Measurements from ENCODE around the gene POFUT2. TPM values are rescaled to one million over a fixed set of nuclear protein-coding genes. Genes with fewer than 3 reads are reported as not detected.
A peak's percentile ranks its signal among the peaks of the same experiment; 100 is the strongest.

POFUT2 gene
- total and polyA plus RNA-seq, 2 donors from 2014 or later: 18.3 to 30.2 TPM

- H3K9me3 ChIP-seq (ENCODE audit: control insufficient read depth in 2 of 3, insufficient read depth in 1 of 3, low read length in 3 of 3): no peaks in the 10 kb centered on the region
- H3K9ac ChIP-seq (ENCODE audit: low read length in 3 of 3): no peak overlapping the region
- no peak overlapping the region for H3K27ac ChIP-seq (ENCODE audit: low read depth in 2 of 2, low read length in 2 of 2)
- H3K4me1 ChIP-seq (ENCODE audit: control insufficient read depth in 2 of 3, insufficient read depth in 2 of 3, low read depth in 1 of 3, low read length in 3 of 3): peaks cover 0 to 28% (median 22%) of the 10 kb centered on the region in 3 donors
- H3K36me3 ChIP-seq (ENCODE audit: control insufficient read depth in 2 of 3, insufficient read depth in 3 of 3, low read length in 3 of 3): no peaks in the 10 kb centered on the region
- no peak overlapping the region for H3K4me3 ChIP-seq (ENCODE audit: low read length in 3 of 3)
- intact Hi-C loops (cut with DNase I): no loop called here
- no peak for TF ChIP-seq CTCF (IDR thresholded peaks at IDR 0.05; ENCODE audit: borderline replicate concordance, extremely low read depth, insufficient read depth)
- no peaks in the 10 kb centered on the region for H3K27me3 ChIP-seq (ENCODE audit: control insufficient read depth, insufficient read depth, low read length)
- DNase-seq (no peak), FAIRE-seq (no peak)
Observed at GRCh38 chr21:45297869-45298268, 10.2 kb upstream of the POFUT2 start.

- Histone ChIP-seq H3K4me3 (ENCODE audit: low read length in 3 of 3) (no peak overlapping the region), H3K27ac (ENCODE audit: low read depth in 2 of 2, low read length in 2 of 2) (peak overlapping the region in 1 of 2 donors; percentile 14), H3K27me3 (ENCODE audit: control insufficient read depth, insufficient read depth, low read length) (no peaks in the 10 kb centered on the region), H3K9me3 (ENCODE audit: control insufficient read depth in 2 of 3, insufficient read depth in 1 of 3, low read length in 3 of 3) (no peaks in the 10 kb centered on the region), H3K9ac (ENCODE audit: low read length in 3 of 3) (no peak overlapping the region), H3K36me3 (ENCODE audit: control insufficient read depth in 2 of 3, insufficient read depth in 3 of 3, low read length in 3 of 3) (no peaks in the 10 kb centered on the region), H3K4me1 (ENCODE audit: control insufficient read depth in 2 of 3, insufficient read depth in 2 of 3, low read depth in 1 of 3, low read length in 3 of 3) (peaks cover 0 to 32% (median 26%) of the 10 kb centered on the region in 3 donors)
- intact Hi-C loops (cut with DNase I): no loop called here
- no peak for FAIRE-seq
- DNase-seq: no peak
- no peak for TF ChIP-seq CTCF (IDR thresholded peaks at IDR 0.05; ENCODE audit: borderline replicate concordance, extremely low read depth, insufficient read depth)
Observed at GRCh38 chr21:45297329-45297728, 9.6 kb upstream of the POFUT2 start.

GRCh38 chr21:45296638-45297037, 8.9 kb upstream of the POFUT2 start:
- Histone ChIP-seq H3K9me3 (ENCODE audit: control insufficient read depth in 2 of 3, insufficient read depth in 1 of 3, low read length in 3 of 3) (no peaks in the 10 kb centered on the region), H3K27me3 (ENCODE audit: control insufficient read depth, insufficient read depth, low read length) (no peaks in the 10 kb centered on the region), H3K4me1 (ENCODE audit: control insufficient read depth in 2 of 3, insufficient read depth in 2 of 3, low read depth in 1 of 3, low read length in 3 of 3) (peaks cover 0 to 33% (median 26%) of the 10 kb centered on the region in 3 donors), H3K27ac (ENCODE audit: low read depth in 2 of 2, low read length in 2 of 2) (peak overlapping the region; percentile 87 to 96), H3K36me3 (ENCODE audit: control insufficient read depth in 2 of 3, insufficient read depth in 3 of 3, low read length in 3 of 3) (no peaks in the 10 kb centered on the region), H3K4me3 (ENCODE audit: low read length in 3 of 3) (no peak overlapping the region), H3K9ac (ENCODE audit: low read length in 3 of 3) (no peak overlapping the region)
- intact Hi-C loops (cut with DNase I): no loop called here
- TF ChIP-seq CTCF (IDR thresholded peaks at IDR 0.05; ENCODE audit: borderline replicate concordance, extremely low read depth, insufficient read depth): no peak
- FAIRE-seq (no peak), DNase-seq (peak in 1 of 5 donors; percentile 5)
